GM06990 (cell line): ENCODE data around the gene PLEKHA6.

Experiments used
- DNase-seq: peaks from one replicate; pipeline ENCODE4 v3.0.0-alpha.2; 2011; ENCODE audit not compliant: insufficient read length; ENCODE audit errors: extremely low read depth
- H3K27me3 ChIP-seq: replicated peaks from 2 replicates; pipeline ENCODE4 v1.6.0; 2011; ENCODE audit warnings: low read length; ENCODE audit not compliant: control insufficient read depth, insufficient read depth
- H3K36me3 ChIP-seq: 2 replicates; pipeline ENCODE4 v1.5.1; 2011; ENCODE audit warnings: low read length; ENCODE audit not compliant: control insufficient read depth, insufficient read depth
- H3K4me3 ChIP-seq: replicated peaks from 2 replicates; pipeline ENCODE4 v1.5.1; 2011; ENCODE audit warnings: low read depth, mild to moderate bottlenecking, control low read depth, low read length
- TF ChIP-seq, protein P1 (sequence below): IDR thresholded peaks from 2 replicates; pipeline ENCODE4 v1.5.1; 2011; ENCODE audit warnings: low read length, control low read depth, mild to moderate bottlenecking, inconsistent platforms; ENCODE audit not compliant: insufficient read depth, poor library complexity, severe bottlenecking

PLEKHA6 gene

DNA sequence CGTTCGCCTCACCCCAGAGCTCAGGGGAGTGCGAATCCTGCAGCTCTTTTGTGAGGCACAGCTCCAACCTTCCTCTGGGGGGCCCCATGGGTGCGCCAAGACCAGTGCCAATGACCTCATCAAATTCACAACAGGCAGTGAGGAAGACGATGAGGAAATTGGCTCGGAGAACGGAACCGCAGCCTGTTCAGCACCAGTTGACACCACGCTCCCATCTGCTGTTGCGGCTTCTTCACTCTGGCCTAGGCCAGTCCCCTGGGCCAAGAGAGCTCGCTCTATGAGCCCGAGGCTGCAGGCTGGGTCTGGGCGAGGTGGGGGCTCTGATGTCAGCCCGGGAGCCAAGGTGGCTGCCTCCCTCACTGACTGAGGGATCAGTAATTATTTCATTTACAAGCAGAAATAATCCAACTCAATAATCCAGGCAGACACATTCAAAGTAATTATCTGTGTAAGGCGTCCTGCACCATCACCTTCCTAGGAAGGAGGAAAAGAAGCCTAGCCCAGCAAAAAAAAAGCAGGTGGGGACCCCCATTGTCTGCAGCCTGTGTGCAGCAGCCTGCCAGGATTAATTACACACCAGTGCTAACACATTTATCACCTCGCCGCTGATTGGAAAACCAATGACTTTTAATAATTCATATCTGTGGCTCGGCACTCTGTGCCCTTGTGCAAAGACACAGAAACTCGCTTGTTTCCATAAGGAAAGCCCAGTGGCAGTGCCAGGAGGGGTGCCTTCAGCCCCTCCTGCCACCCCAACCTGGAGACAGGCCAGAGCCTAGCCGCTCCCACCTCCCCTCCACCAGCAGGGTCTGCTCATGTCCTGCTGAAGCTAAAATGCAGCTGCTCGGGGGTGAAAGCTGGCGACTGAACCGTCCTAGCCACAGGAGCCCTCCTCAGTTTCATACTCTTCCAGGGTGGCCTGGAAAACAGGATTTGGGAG lies 1.9 kb downstream of the PLEKHA6 start:
- DNase-seq, result no peak
- Histone ChIP-seq H3K4me3 (no peak overlapping the region), H3K27me3 (peaks cover 1% of the 10 kb centered on the region; the same call in 1 of the 2 replicates), H3K36me3 (no peaks in the 10 kb centered on the region)
- TF ChIP-seq, protein P1, sequence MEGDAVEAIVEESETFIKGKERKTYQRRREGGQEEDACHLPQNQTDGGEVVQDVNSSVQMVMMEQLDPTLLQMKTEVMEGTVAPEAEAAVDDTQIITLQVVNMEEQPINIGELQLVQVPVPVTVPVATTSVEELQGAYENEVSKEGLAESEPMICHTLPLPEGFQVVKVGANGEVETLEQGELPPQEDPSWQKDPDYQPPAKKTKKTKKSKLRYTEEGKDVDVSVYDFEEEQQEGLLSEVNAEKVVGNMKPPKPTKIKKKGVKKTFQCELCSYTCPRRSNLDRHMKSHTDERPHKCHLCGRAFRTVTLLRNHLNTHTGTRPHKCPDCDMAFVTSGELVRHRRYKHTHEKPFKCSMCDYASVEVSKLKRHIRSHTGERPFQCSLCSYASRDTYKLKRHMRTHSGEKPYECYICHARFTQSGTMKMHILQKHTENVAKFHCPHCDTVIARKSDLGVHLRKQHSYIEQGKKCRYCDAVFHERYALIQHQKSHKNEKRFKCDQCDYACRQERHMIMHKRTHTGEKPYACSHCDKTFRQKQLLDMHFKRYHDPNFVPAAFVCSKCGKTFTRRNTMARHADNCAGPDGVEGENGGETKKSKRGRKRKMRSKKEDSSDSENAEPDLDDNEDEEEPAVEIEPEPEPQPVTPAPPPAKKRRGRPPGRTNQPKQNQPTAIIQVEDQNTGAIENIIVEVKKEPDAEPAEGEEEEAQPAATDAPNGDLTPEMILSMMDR, result peak; percentile 22

DNA sequence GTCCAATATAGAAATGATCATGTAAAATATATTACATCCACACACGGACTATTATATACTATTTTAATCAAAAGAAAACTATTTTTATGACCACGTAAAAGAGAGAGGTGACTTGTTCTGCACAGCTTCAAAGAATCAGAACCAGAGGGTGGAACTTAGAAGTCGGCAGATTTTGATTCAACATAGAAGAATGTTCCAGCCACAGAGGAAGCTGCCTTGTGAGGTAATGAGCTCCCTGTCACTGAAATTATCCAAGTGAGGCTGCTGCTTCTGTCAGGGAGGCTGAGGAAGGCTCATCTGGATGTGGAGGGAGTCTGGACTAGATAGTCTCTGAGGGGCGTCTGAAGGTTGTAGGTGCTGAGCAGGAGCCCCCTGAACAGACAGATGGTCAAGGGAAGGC lies 2.7 kb downstream of the PLEKHA6 start:
- TF ChIP-seq, protein P1, result no peak
- Histone ChIP-seq H3K36me3 (no peaks in the 10 kb centered on the region), H3K27me3 (peaks cover 1% of the 10 kb centered on the region; the same call in 1 of the 2 replicates), H3K4me3 (no peak overlapping the region)
- no peak for DNase-seq

DNA sequence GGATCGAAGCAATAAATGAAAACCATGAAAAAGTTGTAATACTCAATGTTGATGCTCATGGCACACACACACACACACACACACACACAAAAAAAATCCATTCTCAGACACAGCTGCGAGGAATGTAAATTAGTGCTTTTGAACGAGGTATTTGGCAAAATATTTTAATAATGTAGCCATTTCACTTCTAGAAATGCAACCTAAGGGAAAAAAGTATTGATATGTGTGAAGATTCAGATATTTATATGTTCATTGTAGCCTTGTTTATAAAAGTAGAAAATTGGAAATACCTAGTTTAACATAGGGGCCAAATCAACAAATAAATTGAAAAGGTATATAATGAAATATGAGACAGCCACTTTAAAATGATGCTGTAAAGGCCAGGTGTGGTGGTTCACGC lies 3.8 kb downstream of the PLEKHA6 start:
- Histone ChIP-seq H3K27me3 (peaks cover 1% of the 10 kb centered on the region; the same call in 1 of the 2 replicates), H3K36me3 (no peaks in the 10 kb centered on the region), H3K4me3 (no peak overlapping the region)
- TF ChIP-seq, protein P1, result no peak
- DNase-seq, result no peak

DNA sequence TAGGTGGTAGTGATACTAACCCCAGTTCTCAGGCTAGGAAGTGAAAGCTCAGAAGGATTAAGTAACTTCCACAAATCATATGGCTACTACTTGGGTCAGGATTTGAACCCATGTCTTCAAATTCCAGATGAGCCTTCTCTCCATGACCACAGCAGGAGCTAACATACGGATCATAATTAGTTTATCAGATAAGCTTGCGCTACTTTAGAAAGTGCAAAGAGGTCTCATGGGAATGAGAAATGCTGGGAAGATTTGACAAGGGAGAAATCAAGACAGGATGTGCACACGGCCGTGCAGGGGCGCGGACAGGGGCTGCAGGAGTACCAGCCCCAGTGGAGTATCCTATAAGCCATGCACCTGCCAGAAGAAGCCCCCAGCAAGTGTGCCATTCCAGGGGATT lies 5.2 kb downstream of the PLEKHA6 start:
- no peak for DNase-seq
- H3K4me3 ChIP-seq, result no peak overlapping the region
- TF ChIP-seq, protein P1, result no peak
- no peaks in the 10 kb centered on the region for H3K36me3 ChIP-seq
- H3K27me3 ChIP-seq, result peaks cover 1% of the 10 kb centered on the region; the same call in 1 of the 2 replicates

DNA sequence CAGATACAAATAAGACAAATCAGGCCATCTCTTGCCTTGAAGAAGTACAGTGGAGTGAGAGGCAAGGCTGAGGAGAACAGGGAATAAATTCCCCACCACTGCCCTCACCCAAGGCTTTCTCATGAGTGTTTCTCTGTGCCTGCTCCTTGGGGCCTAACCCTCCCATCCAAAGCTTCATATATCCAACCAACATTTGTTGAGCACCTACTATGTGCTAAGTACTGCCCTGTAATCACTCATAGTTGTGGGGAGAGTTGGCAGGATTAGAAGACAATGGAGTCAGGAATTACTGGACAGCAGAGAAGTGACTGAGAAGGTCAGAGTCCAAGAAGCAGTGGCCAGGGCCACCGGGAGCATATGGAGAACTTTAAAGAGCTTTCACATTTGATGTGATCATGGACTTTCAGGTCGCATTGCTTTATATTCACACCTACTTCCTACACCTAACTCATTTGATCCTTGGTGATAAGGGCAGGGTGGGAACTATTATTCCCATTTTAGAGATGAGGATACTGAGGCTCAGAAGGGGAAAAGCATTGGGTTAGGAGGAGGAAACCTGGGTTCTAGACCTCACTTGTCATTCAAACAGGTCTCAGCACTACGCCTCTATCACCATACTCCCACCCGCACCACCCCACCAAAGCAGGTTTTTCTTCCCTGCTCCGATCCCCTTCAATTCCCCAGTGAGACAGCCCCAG lies 6.4 kb downstream of the PLEKHA6 start:
- H3K27me3 ChIP-seq, result no peaks in the 10 kb centered on the region; the same call in 1 of the 2 replicates
- no peak for DNase-seq
- H3K4me3 ChIP-seq, result no peak overlapping the region
- no peaks in the 10 kb centered on the region for H3K36me3 ChIP-seq
- TF ChIP-seq, protein P1, result no peak
